WI38 (cell line): ENCODE results near the gene RFX2.

ENCODE experiments used
- H3K4me3 ChIP-seq: 2 replicates; pipeline ENCODE4 v1.5.1; 2011; ENCODE audit warnings: low read depth, mild to moderate bottlenecking, control low read depth, low read length
- CTCF ChIP-seq: IDR thresholded peaks from 2 replicates; pipeline ENCODE4 v1.5.1; 2012; ENCODE audit warnings: low read depth, mild to moderate bottlenecking, control low read depth, low read length

RFX2 gene

GRCh38 chr19:5956728-5957127 is 153.6 kb downstream of the RFX2 start:
- TF ChIP-seq CTCF = no peak

GRCh38 chr19:5956323-5956722 is 154.0 kb downstream of the RFX2 start:
- no peak for TF ChIP-seq CTCF
- H3K4me3 ChIP-seq = no peak overlapping the region

More at GRCh38 chr19:5956728-5957127, 153.6 kb downstream of the RFX2 start:
- H3K4me3 ChIP-seq = no peak overlapping the region

- no peak for TF ChIP-seq CTCF
These were observed 154.7 kb downstream of the RFX2 start for GRCh38 chr19:5955636-5955935.

GRCh38 chr19:5954293-5954692 is 156.0 kb downstream of the RFX2 start:
- H3K4me3 ChIP-seq = peak overlapping the region; percentile 24
- TF ChIP-seq CTCF = no peak

More at GRCh38 chr19:5955636-5955935, 154.7 kb downstream of the RFX2 start:
- no peak overlapping the region for H3K4me3 ChIP-seq

- H3K4me3 ChIP-seq = no peak overlapping the region; the same call in 1 of the 2 replicates
- no peak for TF ChIP-seq CTCF
These were observed 156.6 kb downstream of the RFX2 start for GRCh38 chr19:5953680-5954213.

GRCh38 chr19:5953030-5953589 is 157.2 kb downstream of the RFX2 start:
- no peak overlapping the region for H3K4me3 ChIP-seq
- TF ChIP-seq CTCF = no peak

GRCh38 chr19:5952193-5953029 is 157.9 kb downstream of the RFX2 start:
- H3K4me3 ChIP-seq = no peak overlapping the region
- no peak for TF ChIP-seq CTCF
